Measurements from ENCODE around the gene DPYSL5.

The DPYSL5 gene

DNA sequence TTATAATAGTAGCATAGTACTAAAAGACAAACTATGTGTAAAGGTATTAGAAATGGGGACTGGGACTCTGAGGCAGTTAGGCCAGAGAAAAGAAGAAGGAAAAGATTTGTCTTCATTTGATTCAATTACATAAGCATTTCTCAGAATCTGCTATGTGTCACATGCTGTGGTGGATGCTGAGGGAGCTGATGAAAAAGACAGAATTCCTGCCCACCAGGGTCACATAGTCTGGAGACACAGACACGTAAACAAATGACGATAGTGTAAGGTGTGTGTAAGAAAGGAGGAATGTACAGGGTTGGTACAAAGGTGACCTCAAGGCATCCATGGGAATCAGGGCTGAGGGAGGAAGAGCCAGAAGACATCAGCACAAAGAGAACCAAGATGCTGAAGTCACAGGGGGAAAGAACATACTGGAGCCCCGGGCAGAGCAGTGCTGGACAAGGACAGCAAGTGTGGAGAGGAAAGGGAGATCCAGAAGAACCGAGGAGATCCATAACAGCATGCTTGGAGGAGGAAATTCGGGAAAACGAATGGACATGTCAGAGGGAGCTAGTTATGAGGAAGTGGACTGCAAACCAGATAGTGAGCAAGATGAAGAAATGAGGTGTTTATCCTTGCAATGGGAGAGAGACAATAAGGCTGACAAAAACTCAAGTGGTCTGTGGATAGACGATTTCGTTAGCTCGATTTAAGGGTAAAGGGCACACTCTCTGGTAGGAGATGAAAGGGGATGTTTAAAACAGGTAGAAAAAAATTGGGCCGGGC, 121.3 kb downstream of the DPYSL5 start:
- TF ChIP-seq, protein P1, sequence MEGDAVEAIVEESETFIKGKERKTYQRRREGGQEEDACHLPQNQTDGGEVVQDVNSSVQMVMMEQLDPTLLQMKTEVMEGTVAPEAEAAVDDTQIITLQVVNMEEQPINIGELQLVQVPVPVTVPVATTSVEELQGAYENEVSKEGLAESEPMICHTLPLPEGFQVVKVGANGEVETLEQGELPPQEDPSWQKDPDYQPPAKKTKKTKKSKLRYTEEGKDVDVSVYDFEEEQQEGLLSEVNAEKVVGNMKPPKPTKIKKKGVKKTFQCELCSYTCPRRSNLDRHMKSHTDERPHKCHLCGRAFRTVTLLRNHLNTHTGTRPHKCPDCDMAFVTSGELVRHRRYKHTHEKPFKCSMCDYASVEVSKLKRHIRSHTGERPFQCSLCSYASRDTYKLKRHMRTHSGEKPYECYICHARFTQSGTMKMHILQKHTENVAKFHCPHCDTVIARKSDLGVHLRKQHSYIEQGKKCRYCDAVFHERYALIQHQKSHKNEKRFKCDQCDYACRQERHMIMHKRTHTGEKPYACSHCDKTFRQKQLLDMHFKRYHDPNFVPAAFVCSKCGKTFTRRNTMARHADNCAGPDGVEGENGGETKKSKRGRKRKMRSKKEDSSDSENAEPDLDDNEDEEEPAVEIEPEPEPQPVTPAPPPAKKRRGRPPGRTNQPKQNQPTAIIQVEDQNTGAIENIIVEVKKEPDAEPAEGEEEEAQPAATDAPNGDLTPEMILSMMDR (conservative IDR thresholded peaks at IDR 0.05; ENCODE audit: control insufficient read depth, insufficient read depth, low read depth, low read length) = no peak
- DNase-seq (ENCODE audit: low read depth) = no peak
- no peak overlapping the region for H3K4me3 ChIP-seq (ENCODE audit: control insufficient read depth, low read depth, low read length)

DNA sequence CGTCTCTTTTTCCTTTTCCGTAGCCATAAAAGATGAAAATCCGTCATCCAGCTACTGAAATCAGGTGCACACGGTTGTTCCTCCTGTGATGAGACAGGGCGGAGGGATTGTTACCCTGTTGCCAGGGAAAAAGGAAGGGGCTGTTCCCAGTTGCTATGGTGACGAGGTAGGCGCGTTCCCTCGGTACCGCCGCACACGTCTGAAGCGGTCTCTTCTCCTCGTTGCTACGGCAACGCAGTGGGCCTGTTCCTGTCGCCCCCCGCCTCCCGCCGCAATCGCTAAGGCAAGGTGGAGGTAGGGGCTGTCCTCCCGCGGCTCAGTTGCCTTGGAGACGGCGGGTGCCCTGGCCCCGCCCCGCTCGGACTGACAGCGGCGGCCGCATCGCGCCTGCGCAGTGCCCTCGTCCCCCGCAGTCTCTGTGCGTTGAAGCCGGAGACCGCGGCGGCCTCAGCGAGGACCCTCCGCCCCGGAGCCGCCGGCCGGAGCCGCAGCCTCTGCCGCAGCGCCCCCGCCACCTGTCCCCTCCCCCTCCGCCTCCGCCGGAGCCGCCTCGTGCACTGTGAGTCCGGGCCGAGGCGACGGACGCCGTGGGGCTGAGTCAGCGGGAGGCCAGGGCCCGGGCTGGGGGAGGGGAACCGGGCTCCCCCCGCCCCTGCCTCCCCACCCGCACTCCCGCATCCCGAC, 122.5 kb downstream of the DPYSL5 start, which contains the start of gene MAPRE3:
Gene MAPRE3 (plus strand): TSS at position 394 of the 684 bp plus-strand sequence. CDS start 51,582 bp downstream, outside the sequence.
- TF ChIP-seq, protein P1 (conservative IDR thresholded peaks at IDR 0.05; ENCODE audit: control insufficient read depth, insufficient read depth, low read depth, low read length) = no peak

DNA sequence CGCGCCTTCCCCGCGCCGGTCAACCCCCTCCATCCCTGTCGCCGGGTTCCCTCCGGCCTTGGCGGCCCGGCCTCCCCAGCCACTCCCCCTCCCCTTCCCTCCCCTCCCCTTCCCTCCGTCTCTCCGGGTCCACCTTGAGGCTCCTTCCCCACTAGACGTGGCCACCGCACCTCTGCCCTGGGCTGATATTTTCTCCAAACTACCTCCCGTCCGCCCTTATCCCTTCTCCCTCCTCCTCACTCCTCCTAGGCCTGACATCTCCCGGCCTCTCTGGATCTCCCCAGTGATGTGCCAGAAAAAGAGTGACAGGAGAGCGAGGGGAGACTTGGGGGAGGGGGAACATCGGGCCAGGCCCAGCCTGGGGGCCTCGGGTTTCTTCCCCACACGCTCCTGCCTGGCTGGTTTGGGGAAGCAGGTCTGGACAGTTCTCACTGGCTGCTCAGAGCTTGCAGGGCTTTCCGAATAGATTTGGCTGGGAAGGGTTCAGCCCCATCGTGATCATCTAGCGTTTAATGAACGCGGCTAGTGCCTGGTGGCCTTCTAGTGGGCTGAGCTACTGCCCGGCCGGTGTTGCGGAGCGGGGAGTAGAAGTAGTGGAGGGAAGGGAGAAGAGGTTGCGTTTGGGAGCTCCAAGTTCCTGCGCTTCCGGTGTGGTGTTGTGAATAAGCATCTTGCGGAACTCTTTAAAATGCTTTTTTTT, 123.1 kb downstream of the DPYSL5 start:
- peak; percentile 41 for DNase-seq (ENCODE audit: low read depth)
- TF ChIP-seq, protein P1 (conservative IDR thresholded peaks at IDR 0.05; ENCODE audit: control insufficient read depth, insufficient read depth, low read depth, low read length) = no peak
- H3K4me3 ChIP-seq (ENCODE audit: control insufficient read depth, low read depth, low read length) = peak overlapping the region; percentile 73

More for the DNA sequence above, 122.5 kb downstream of the DPYSL5 start, which contains the start of gene MAPRE3:
- DNase-seq (ENCODE audit: low read depth) = peak; percentile 53
- peak within 1 kb of the TSS; percentile 73 for H3K4me3 ChIP-seq (ENCODE audit: control insufficient read depth, low read depth, low read length)

DNA sequence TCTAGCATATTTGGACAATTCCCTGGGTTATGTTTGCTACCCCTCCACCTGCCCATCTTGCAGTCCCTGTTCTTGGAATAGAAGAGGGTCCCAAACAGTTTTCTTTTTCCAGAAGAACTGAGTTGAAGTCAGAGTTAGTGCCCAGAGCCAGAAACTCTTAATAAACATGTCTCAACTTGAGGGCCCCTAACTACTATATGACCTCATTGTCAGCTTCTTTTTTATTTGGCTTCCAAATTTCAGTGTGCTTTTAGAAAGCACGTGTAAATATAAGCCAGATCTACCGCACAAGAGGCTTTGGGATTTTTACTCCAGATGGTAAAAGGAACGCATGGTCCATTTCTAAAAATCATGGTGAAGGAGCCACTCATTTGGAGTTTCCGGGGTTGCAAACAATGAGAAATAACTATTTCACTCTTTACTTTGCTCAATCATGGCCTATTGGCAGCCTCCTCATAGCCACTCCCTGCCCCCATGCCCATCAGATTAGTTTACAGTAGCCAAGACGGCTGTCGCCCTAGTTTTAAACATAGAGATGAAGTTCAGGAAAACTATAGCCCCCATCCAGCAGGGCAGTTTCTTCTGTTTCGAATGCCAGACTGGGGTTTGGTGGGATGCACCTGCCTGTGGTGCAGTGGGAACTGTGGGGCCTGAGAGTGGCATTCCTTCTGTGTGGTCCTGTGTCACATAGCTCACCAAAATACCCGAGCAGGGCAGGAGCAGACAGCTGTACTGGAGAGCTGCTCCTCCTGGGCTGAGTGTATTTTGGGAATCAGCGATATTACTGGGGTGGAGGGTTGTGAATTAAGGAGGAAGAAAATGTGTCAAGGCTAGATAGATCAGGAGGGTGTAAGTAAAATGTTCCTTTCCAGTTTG, 124.2 kb downstream of the DPYSL5 start:
- no peak for DNase-seq (ENCODE audit: low read depth)
- TF ChIP-seq, protein P1 (conservative IDR thresholded peaks at IDR 0.05; ENCODE audit: control insufficient read depth, insufficient read depth, low read depth, low read length) = no peak
- peak overlapping the region; percentile 73 for H3K4me3 ChIP-seq (ENCODE audit: control insufficient read depth, low read depth, low read length)

DNA sequence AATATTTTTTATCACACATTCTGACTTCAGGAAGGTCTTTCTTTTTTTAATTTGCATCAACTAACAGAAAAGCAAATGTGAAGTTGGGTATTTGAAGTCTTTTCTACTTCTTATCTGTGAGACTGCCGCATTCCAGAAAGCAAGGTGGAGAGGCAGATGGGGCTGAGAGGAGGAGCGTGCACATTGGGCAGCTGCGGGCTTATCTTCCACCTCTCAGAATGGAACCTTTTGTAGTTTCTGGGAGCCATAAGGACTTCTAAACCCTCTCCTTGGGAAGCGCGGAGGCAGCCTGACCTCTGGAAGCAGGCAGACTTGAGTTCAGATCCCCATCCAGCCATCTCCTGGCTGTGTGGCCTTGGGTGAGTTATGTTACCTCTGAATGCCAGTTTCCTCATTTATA, 126.4 kb downstream of the DPYSL5 start:
- no peak for DNase-seq (ENCODE audit: low read depth)
- no peak overlapping the region for H3K4me3 ChIP-seq (ENCODE audit: control insufficient read depth, low read depth, low read length)
- TF ChIP-seq, protein P1 (conservative IDR thresholded peaks at IDR 0.05; ENCODE audit: control insufficient read depth, insufficient read depth, low read depth, low read length) = no peak

DNA sequence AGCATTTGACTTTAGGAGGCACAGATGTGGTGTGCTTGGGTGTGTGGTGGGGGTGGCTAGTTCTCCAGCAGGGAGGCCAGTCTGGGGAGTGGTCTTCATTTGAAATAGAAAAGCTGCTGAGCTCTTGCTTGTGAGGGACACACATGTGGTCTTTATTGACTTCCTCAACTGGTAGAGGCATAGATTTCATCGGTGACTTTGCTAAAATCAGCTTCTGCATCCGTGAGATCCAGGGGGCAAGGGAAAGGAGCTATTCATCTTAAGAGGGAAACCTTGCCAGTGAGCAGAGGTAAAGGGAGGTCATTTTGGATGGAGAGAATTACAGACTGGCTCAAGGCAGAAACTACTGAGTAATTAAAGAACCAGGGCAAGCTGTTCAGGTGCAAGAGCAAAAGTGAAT, 127.2 kb downstream of the DPYSL5 start:
- H3K4me3 ChIP-seq (ENCODE audit: control insufficient read depth, low read depth, low read length) = no peak overlapping the region
- no peak for DNase-seq (ENCODE audit: low read depth)
- TF ChIP-seq, protein P1 (conservative IDR thresholded peaks at IDR 0.05; ENCODE audit: control insufficient read depth, insufficient read depth, low read depth, low read length) = no peak
